ENCODE measurements around the gene RENBP. TPM values are rescaled to one million over a fixed set of nuclear protein-coding genes. Genes with fewer than 3 reads are reported as not detected.

Gene RENBP
- total RNA-seq, 2 experiments from 2014 or later, result 5.3 to 6.3 TPM

GRCh38 chrX:153945956-153946943 lies 1.8 kb upstream of the RENBP start:
- ChIA-PET POLR2A (no interaction called here), CTCF (interaction anchor here (0.7 to 4.8 kb wide), 10 partner anchors 8 to 191 kb away, joined by 3 to 58 read pairs (median 5); partner anchors contain the start of genes ARHGAP4, HCFC1, PLXNB3 and TMEM187)

- CTCF ChIA-PET, result interaction anchor here (0.6 to 1.9 kb wide), 3 partner anchors 20 to 277 kb away, joined by 3 to 4 read pairs (median 3); no protein-coding TSS in a partner anchor
- POLR2A ChIA-PET, result interaction anchor here (0.6 to 0.7 kb wide), 4 partner anchors 18 to 27 kb away, joined by 3 to 5 read pairs (median 4); partner anchors contain the start of gene HCFC1
Measured at GRCh38 chrX:153944800-153945150, 332 bp upstream of the RENBP start.

- ChIA-PET POLR2A (no interaction called here), CTCF (interaction anchor here (0.8 kb wide), 1 partner anchor 29 kb away, joined by 3 read pairs; no protein-coding TSS in a partner anchor)
Measured at GRCh38 chrX:153941336-153942252, 2.8 kb downstream of the RENBP start.

GRCh38 chrX:153939573-153939972 lies 4.9 kb downstream of the RENBP start:
- CTCF ChIA-PET, result interaction anchor here (0.6 kb wide), 1 partner anchor 160 kb away, joined by 3 read pairs; no protein-coding TSS in a partner anchor
- POLR2A ChIA-PET, result interaction anchor here (0.7 kb wide), 1 partner anchor 178 kb away, joined by 4 read pairs; no protein-coding TSS in a partner anchor

- CTCF ChIA-PET, result interaction anchor here (0.7 to 1.1 kb wide), 4 partner anchors 9 to 31 kb away, joined by 3 to 4 read pairs (median 3); no protein-coding TSS in a partner anchor
- POLR2A ChIA-PET, result interaction anchor here (0.7 to 1.0 kb wide), 2 partner anchors 9 to 10 kb away, joined by 3 to 6 read pairs; no protein-coding TSS in a partner anchor
Measured at GRCh38 chrX:153938226-153938786, 6.1 kb downstream of the RENBP start.

GRCh38 chrX:153937056-153937455 lies 7.4 kb downstream of the RENBP start:
- CTCF ChIA-PET, result interaction anchor here (0.6 to 2.2 kb wide), 3 partner anchors 10 to 73 kb away, joined by 3 to 6 read pairs (median 4); no protein-coding TSS in a partner anchor

GRCh38 chrX:153935326-153935851 lies 9.1 kb downstream of the RENBP start:
- CTCF ChIA-PET, result interaction anchor here (1.6 to 2.2 kb wide), 2 partner anchors 11 to 17 kb away, joined by 4 to 6 read pairs; no protein-coding TSS in a partner anchor
- POLR2A ChIA-PET, result interaction anchor here (0.8 to 1.4 kb wide), 2 partner anchors 9 to 36 kb away, joined by 3 to 4 read pairs; partner anchors contain the start of gene HCFC1

More at GRCh38 chrX:153937056-153937455, 7.4 kb downstream of the RENBP start:
- POLR2A ChIA-PET, result no interaction called here

- CTCF ChIA-PET, result no interaction called here
- POLR2A ChIA-PET, result interaction anchor here (0.8 to 1.4 kb wide), 2 partner anchors 8 to 37 kb away, joined by 3 to 4 read pairs; partner anchors contain the start of gene HCFC1
Measured at GRCh38 chrX:153934762-153935325, 9.6 kb downstream of the RENBP start, which contains the start of gene NAA10. NAA10 (minus strand) TSS chrX:153935037; CDS start chrX:153934904, 133 bp downstream.

GRCh38 chrX:153934148-153934761 lies 10.2 kb downstream of the RENBP start:
- ChIA-PET CTCF (no interaction called here), POLR2A (interaction anchor here (0.8 to 1.4 kb wide), 2 partner anchors 8 to 37 kb away, joined by 3 to 4 read pairs; partner anchors contain the start of gene HCFC1)

- CTCF ChIA-PET, result interaction anchor here (1.9 kb wide), 1 partner anchor 13 kb away, joined by 7 read pairs; no protein-coding TSS in a partner anchor
- POLR2A ChIA-PET, result interaction anchor here (1.4 kb wide), 1 partner anchor 38 kb away, joined by 3 read pairs; the partner anchor contains the start of gene HCFC1
Measured at GRCh38 chrX:153933748-153934147, 10.7 kb downstream of the RENBP start.

- POLR2A ChIA-PET, result no interaction called here
- CTCF ChIA-PET, result interaction anchor here (1.0 to 1.9 kb wide), 3 partner anchors 9 to 14 kb away, joined by 3 to 7 read pairs (median 3); no protein-coding TSS in a partner anchor
Measured at GRCh38 chrX:153932220-153932915, 12.1 kb downstream of the RENBP start.

GRCh38 chrX:153931748-153932147 lies 12.7 kb downstream of the RENBP start:
- ChIA-PET POLR2A (interaction anchor here (0.5 kb wide), 1 partner anchor 162 kb away, joined by 8 read pairs; no protein-coding TSS in a partner anchor), CTCF (interaction anchor here (1.0 to 1.5 kb wide), 2 partner anchors 8 to 14 kb away, joined by 3 read pairs; no protein-coding TSS in a partner anchor)

- CTCF ChIA-PET, result interaction anchor here (1.0 kb wide), 1 partner anchor 14 kb away, joined by 3 read pairs; no protein-coding TSS in a partner anchor
- POLR2A ChIA-PET, result interaction anchor here (0.5 kb wide), 1 partner anchor 162 kb away, joined by 8 read pairs; no protein-coding TSS in a partner anchor
Measured at GRCh38 chrX:153931151-153931550, 13.3 kb downstream of the RENBP start.

DNA sequence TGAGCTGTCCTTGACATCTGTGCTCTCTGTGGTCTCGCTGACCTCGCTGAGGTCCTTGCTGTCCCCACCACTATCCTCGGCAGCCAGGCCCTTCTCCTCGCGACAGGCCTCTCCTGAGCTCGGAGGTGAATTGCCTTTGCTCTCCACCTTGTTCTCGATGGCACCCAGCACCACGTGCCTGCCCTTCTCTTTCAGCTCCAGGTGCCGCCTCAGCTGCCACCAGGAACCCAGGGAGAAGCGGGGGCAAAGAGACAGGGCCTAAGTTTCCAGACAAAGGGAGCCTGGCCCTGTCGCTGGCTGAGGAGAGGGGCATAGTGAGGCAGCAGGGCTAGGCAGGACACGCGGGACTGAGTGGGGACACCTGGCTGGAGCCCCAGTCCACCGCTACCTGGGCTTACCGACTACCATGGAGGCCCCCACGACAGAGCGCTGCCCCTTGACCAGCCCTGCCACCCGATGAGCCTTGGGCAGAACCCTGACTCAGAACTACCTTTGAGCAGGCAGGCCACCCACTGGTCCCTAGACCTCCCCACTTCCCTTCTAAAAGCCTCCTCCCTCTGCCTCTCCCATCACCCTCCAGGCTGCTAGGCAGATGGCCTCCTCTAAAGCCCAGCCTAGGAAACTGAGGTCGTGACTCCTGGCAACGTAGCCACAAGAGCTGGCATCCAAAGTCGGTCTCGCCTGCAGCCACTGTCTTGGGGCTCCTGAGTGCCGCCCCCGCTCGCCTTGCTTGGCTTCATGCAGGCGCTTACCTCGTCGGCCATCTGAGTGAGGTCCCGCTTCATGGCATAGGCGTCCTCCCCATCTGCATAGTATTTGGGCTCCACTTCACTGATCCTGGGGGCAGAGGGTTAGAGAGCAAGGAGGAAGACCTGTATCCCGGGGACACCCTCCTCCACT lies 14.2 kb downstream of the RENBP start:
- ChIA-PET POLR2A (no interaction called here), CTCF (interaction anchor here (8.5 kb wide), 1 partner anchor 17 kb away, joined by 58 read pairs; no protein-coding TSS in a partner anchor)

DNA sequence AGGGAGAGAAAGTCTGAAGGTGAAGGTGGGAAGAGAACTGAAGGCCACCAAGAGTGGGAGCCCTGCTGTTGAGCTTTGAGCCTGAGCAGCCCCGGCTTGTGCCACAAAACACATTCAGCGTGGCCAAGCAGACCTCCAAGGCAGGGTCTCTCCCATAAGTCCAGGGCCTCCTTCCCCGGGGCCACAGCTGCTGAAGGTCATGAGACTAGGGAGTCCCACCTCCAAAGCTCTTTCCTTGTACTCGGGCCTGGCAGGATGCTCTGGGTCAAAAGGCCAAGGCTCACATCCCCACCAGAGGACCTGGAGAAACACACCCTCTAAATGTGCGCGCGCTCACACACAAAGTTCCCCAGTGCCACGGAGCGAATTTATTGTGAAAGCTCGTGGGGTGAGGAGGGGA lies 14.9 kb downstream of the RENBP start:
- CTCF ChIA-PET, result interaction anchor here (8.5 kb wide), 1 partner anchor 18 kb away, joined by 58 read pairs; no protein-coding TSS in a partner anchor
- POLR2A ChIA-PET, result no interaction called here
